ENCODE measurements around the gene GLRX3. TPM values are rescaled to one million over a fixed set of nuclear protein-coding genes. Genes with fewer than 3 reads are reported as not detected.
"Not testable (repeated sequence)": the region's sequence is repeated elsewhere in the genome, so short reads cannot be mapped to it uniquely, and the experiment has no call there.

The GLRX3 gene
- 158 TPM for polyA plus RNA-seq (2013, experiment 1 of 2)
- polyA plus RNA-seq (2013, experiment 2 of 2) = 153 TPM

GRCh38 chr10:130136226-130137089 lies at the start of gene GLRX3:
TSS of gene GLRX3 (plus strand) at chr10:130136391. CDS start at chr10:130136421, 30 bp downstream.
- Histone ChIP-seq H3K9ac (ENCODE audit: low read depth, low read length) (peak within 1 kb of the TSS; percentile 94), H3K27me3 (ENCODE audit: insufficient read depth, low read length) (peaks cover 4% of the 10 kb centered on the region; the same call in 1 of the 2 replicates), H3K36me3 (ENCODE audit: insufficient read depth, low read length) (peaks cover 15% of the 10 kb centered on the region), H3K4me3 (ENCODE audit: low read length) (peak within 1 kb of the TSS; percentile 99), H3K4me1 (ENCODE audit: insufficient read depth, low read length) (peaks cover 8% of the 10 kb centered on the region), H3K27ac (ENCODE audit: low read depth, low read length) (peak within 1 kb of the TSS; percentile 80; the same call in 1 of the 2 replicates), H3K9me3 (ENCODE audit: insufficient read depth, low read depth, low read length) (no peaks in the 10 kb centered on the region)
- WGBS = under 1% methylated on average over 96 of the region's 96 CpGs

- H3K4me1 ChIP-seq (ENCODE audit: insufficient read depth, low read length); H3K4me3 ChIP-seq (ENCODE audit: low read length); H3K9ac ChIP-seq (ENCODE audit: low read depth, low read length); H3K27me3 ChIP-seq (ENCODE audit: insufficient read depth, low read length); H3K9me3 ChIP-seq (ENCODE audit: insufficient read depth, low read depth, low read length); H3K36me3 ChIP-seq (ENCODE audit: insufficient read depth, low read length); H3K27ac ChIP-seq (ENCODE audit: low read depth, low read length): not testable (repeated sequence)
- WGBS = 72% methylated on average over 5 of the region's 5 CpGs
Observed at GRCh38 chr10:130090565-130090964, 45.6 kb upstream of the GLRX3 start.

- H3K27me3 ChIP-seq (ENCODE audit: insufficient read depth, low read length) = no peaks in the 10 kb centered on the region
- no peaks in the 10 kb centered on the region for H3K36me3 ChIP-seq (ENCODE audit: insufficient read depth, low read length)
- 96% methylated on average over 6 of the region's 6 CpGs for WGBS
- H3K27ac ChIP-seq (ENCODE audit: low read depth, low read length) = no peak overlapping the region
- H3K9me3 ChIP-seq (ENCODE audit: insufficient read depth, low read depth, low read length) = peaks cover 9% of the 10 kb centered on the region; the same call in 1 of the 2 replicates
- H3K4me3 ChIP-seq (ENCODE audit: low read length) = no peak overlapping the region
- no peak overlapping the region for H3K9ac ChIP-seq (ENCODE audit: low read depth, low read length)
- H3K4me1 ChIP-seq (ENCODE audit: insufficient read depth, low read length) = no peaks in the 10 kb centered on the region
Observed at GRCh38 chr10:130099344-130099743, 36.8 kb upstream of the GLRX3 start.

- Histone ChIP-seq H3K4me1 (ENCODE audit: insufficient read depth, low read length) (peaks cover 11% of the 10 kb centered on the region), H3K36me3 (ENCODE audit: insufficient read depth, low read length) (no peaks in the 10 kb centered on the region), H3K9me3 (ENCODE audit: insufficient read depth, low read depth, low read length) (no peaks in the 10 kb centered on the region), H3K4me3 (ENCODE audit: low read length) (peak overlapping the region; percentile 38), H3K27me3 (ENCODE audit: insufficient read depth, low read length) (0 out of 2 replicates have a peak, but pooled peaks cover 4% of the 10 kb centered on the region), H3K9ac (ENCODE audit: low read depth, low read length) (0 out of 2 replicates have a peak overlapping the region, but pooled peaks have one; percentile 26), H3K27ac (ENCODE audit: low read depth, low read length) (no peak overlapping the region)
- WGBS = 83% methylated on average over 24 of the region's 24 CpGs
Observed at GRCh38 chr10:130105724-130106123, 30.5 kb upstream of the GLRX3 start.

GRCh38 chr10:130108146-130108545 lies 28.0 kb upstream of the GLRX3 start:
- H3K4me1 ChIP-seq (ENCODE audit: insufficient read depth, low read length) = peaks cover 11% of the 10 kb centered on the region
- 86% methylated on average over 8 of the region's 8 CpGs for WGBS
- not testable (repeated sequence) for H3K36me3 ChIP-seq (ENCODE audit: insufficient read depth, low read length); H3K4me3 ChIP-seq (ENCODE audit: low read length); H3K9ac ChIP-seq (ENCODE audit: low read depth, low read length); H3K27ac ChIP-seq (ENCODE audit: low read depth, low read length); H3K27me3 ChIP-seq (ENCODE audit: insufficient read depth, low read length); H3K9me3 ChIP-seq (ENCODE audit: insufficient read depth, low read depth, low read length)

GRCh38 chr10:130108934-130109604 lies 27.1 kb upstream of the GLRX3 start:
- H3K4me3 ChIP-seq (ENCODE audit: low read length) = peak overlapping the region; percentile 99
- 76% methylated on average over 6 of the region's 6 CpGs for WGBS
- H3K27ac ChIP-seq (ENCODE audit: low read depth, low read length) = no peak overlapping the region
- H3K9me3 ChIP-seq (ENCODE audit: insufficient read depth, low read depth, low read length) = no peaks in the 10 kb centered on the region; the same call in 1 of the 2 replicates
- 0 out of 2 replicates have a peak, but pooled peaks cover 4% of the 10 kb centered on the region for H3K27me3 ChIP-seq (ENCODE audit: insufficient read depth, low read length)
- H3K36me3 ChIP-seq (ENCODE audit: insufficient read depth, low read length) = no peaks in the 10 kb centered on the region
- H3K4me1 ChIP-seq (ENCODE audit: insufficient read depth, low read length) = peaks cover 11% of the 10 kb centered on the region
- H3K9ac ChIP-seq (ENCODE audit: low read depth, low read length) = no peak overlapping the region

- Histone ChIP-seq H3K27me3 (ENCODE audit: insufficient read depth, low read length) (0 out of 2 replicates have a peak, but pooled peaks cover 4% of the 10 kb centered on the region), H3K36me3 (ENCODE audit: insufficient read depth, low read length) (no peaks in the 10 kb centered on the region), H3K4me3 (ENCODE audit: low read length) (peak overlapping the region; percentile 99), H3K27ac (ENCODE audit: low read depth, low read length) (peak overlapping the region; percentile 93), H3K4me1 (ENCODE audit: insufficient read depth, low read length) (peaks cover 11% of the 10 kb centered on the region), H3K9me3 (ENCODE audit: insufficient read depth, low read depth, low read length) (no peaks in the 10 kb centered on the region; the same call in 1 of the 2 replicates), H3K9ac (ENCODE audit: low read depth, low read length) (peak overlapping the region; percentile 88)
- 3% methylated on average over 9 of the region's 9 CpGs for WGBS
Observed at GRCh38 chr10:130109796-130110245, 26.4 kb upstream of the GLRX3 start.

GRCh38 chr10:130110246-130111112 lies 25.7 kb upstream of the GLRX3 start, which contains the start of gene C10orf143:
TSS of gene C10orf143 (minus strand) at chr10:130110830. CDS start at chr10:130110772, 58 bp downstream.
- H3K4me3 ChIP-seq (ENCODE audit: low read length) = peak within 1 kb of the TSS; percentile 99
- peaks cover 11% of the 10 kb centered on the region for H3K4me1 ChIP-seq (ENCODE audit: insufficient read depth, low read length)
- H3K9ac ChIP-seq (ENCODE audit: low read depth, low read length) = peak within 1 kb of the TSS; percentile 88
- H3K27me3 ChIP-seq (ENCODE audit: insufficient read depth, low read length) = 0 out of 2 replicates have a peak, but pooled peaks cover 4% of the 10 kb centered on the region
- no peaks in the 10 kb centered on the region; the same call in 1 of the 2 replicates for H3K9me3 ChIP-seq (ENCODE audit: insufficient read depth, low read depth, low read length)
- peak within 1 kb of the TSS; percentile 93 for H3K27ac ChIP-seq (ENCODE audit: low read depth, low read length)
- under 1% methylated on average over 71 of the region's 71 CpGs for WGBS
- no peaks in the 10 kb centered on the region for H3K36me3 ChIP-seq (ENCODE audit: insufficient read depth, low read length)

- H3K4me3 ChIP-seq (ENCODE audit: low read length) = peak overlapping the region; percentile 99
- H3K27me3 ChIP-seq (ENCODE audit: insufficient read depth, low read length) = 0 out of 2 replicates have a peak, but pooled peaks cover 4% of the 10 kb centered on the region
- peaks cover 11% of the 10 kb centered on the region for H3K4me1 ChIP-seq (ENCODE audit: insufficient read depth, low read length)
- peak overlapping the region; percentile 93 for H3K27ac ChIP-seq (ENCODE audit: low read depth, low read length)
- no peaks in the 10 kb centered on the region; the same call in 1 of the 2 replicates for H3K9me3 ChIP-seq (ENCODE audit: insufficient read depth, low read depth, low read length)
- no peaks in the 10 kb centered on the region for H3K36me3 ChIP-seq (ENCODE audit: insufficient read depth, low read length)
- WGBS = 3% methylated on average over 49 of the region's 49 CpGs
- peak overlapping the region; percentile 88 for H3K9ac ChIP-seq (ENCODE audit: low read depth, low read length)
Observed at GRCh38 chr10:130111113-130111851, 24.9 kb upstream of the GLRX3 start.

- Histone ChIP-seq H3K36me3 (ENCODE audit: insufficient read depth, low read length) (no peaks in the 10 kb centered on the region), H3K4me3 (ENCODE audit: low read length) (peak overlapping the region; percentile 99), H3K27me3 (ENCODE audit: insufficient read depth, low read length) (no peaks in the 10 kb centered on the region), H3K27ac (ENCODE audit: low read depth, low read length) (no peak overlapping the region), H3K9me3 (ENCODE audit: insufficient read depth, low read depth, low read length) (no peaks in the 10 kb centered on the region; the same call in 1 of the 2 replicates), H3K9ac (ENCODE audit: low read depth, low read length) (no peak overlapping the region; the same call in 1 of the 2 replicates), H3K4me1 (ENCODE audit: insufficient read depth, low read length) (peaks cover 8% of the 10 kb centered on the region; the same call in 1 of the 2 replicates)
- 82% methylated on average over 6 of the region's 6 CpGs for WGBS
Observed at GRCh38 chr10:130111852-130112180, 24.4 kb upstream of the GLRX3 start.

Measured in HUES64 (cell line).